Common myeloid progenitor, CD34-positive (primary cell): ENCODE data around the gene INHA.

Experiments
- CTCF ChIA-PET: fragments of 350-600 bp; sonication (Branson Sonifier 250); formaldehyde crosslinking; loops from one replicate; lab custom pipeline; 2021; ENCODE audit warnings: antibody characterized with exemption; lab: Charles Lee
- POLR2A ChIA-PET: fragments of 350-600 bp; sonication (Branson Sonifier 250); formaldehyde crosslinking; loops from one replicate; lab custom pipeline; 2021; ENCODE audit warnings: antibody characterized with exemption; lab: Charles Lee
- DNase-seq, 3 donors: peaks; one replicate each; pipeline versions ENCODE4 v3.0.0 to v3.0.0-alpha.2; 2013
- H3K27ac ChIP-seq, 2 experiments: 1 replicate in 1 of 2; 2 replicates in 1 of 2; pipeline ENCODE4 v1.7.0; 2013; ENCODE audit warnings: inconsistent platforms in 2 of 2, low read length in 2 of 2, mild to moderate bottlenecking in 2 of 2, low read depth in 1 of 2, moderate library complexity in 1 of 2; ENCODE audit not compliant: severe bottlenecking in 2 of 2, insufficient read depth in 1 of 2, poor library complexity in 1 of 2
- H3K27me3 ChIP-seq, 5 experiments: replicated peaks in 2 of 5; 1 replicate in 3 of 5; 2 replicates in 2 of 5; pipeline versions ENCODE4 v1.6.1 to v1.7.0; 2013; ENCODE audit warnings: low read length in 4 of 5, mild to moderate bottlenecking in 2 of 5, moderate library complexity in 2 of 5, inconsistent platforms in 1 of 5; ENCODE audit not compliant: insufficient read depth in 5 of 5, control insufficient read depth in 4 of 5
- H3K36me3 ChIP-seq, 4 experiments: 1 replicate in 2 of 4; 2 replicates in 2 of 4; pipeline versions ENCODE4 v1.6.1 to v1.7.0; 2013; ENCODE audit warnings: low read length in 3 of 4, control low read depth in 1 of 4, mild to moderate bottlenecking in 1 of 4; ENCODE audit not compliant: control insufficient read depth in 4 of 4, insufficient read depth in 4 of 4
- H3K4me1 ChIP-seq, 4 experiments: 1 replicate in 3 of 4; 2 replicates in 1 of 4; pipeline versions ENCODE4 v1.6.1 to v1.7.1; 2013; ENCODE audit warnings: low read length in 3 of 4, mild to moderate bottlenecking in 3 of 4, control low read depth in 1 of 4, inconsistent platforms in 1 of 4, moderate library complexity in 1 of 4; ENCODE audit not compliant: control insufficient read depth in 4 of 4, insufficient read depth in 4 of 4; ENCODE audit errors: control extremely low read depth in 1 of 4
- H3K4me3 ChIP-seq, 7 experiments: 1 replicate in 4 of 7; 2 replicates in 3 of 7; pipeline versions ENCODE4 v1.5.1 to v1.7.0; 2013; ENCODE audit warnings: mild to moderate bottlenecking in 7 of 7, low read length in 6 of 7, moderate library complexity in 6 of 7, inconsistent platforms in 2 of 7, low read depth in 2 of 7, control low read depth in 1 of 7; ENCODE audit not compliant: insufficient read depth in 4 of 7, control insufficient read depth in 1 of 7; ENCODE audit errors: extremely low read depth in 1 of 7
- H3K9me3 ChIP-seq, 5 experiments: 1 replicate in 4 of 5; 2 replicates in 1 of 5; pipeline versions ENCODE4 v1.6.1 to v1.7.1; 2013; ENCODE audit warnings: low read length in 4 of 5, mild to moderate bottlenecking in 2 of 5, inconsistent platforms in 1 of 5, low read depth in 1 of 5, moderate library complexity in 1 of 5; ENCODE audit not compliant: control insufficient read depth in 4 of 5, insufficient read depth in 2 of 5; ENCODE audit errors: control extremely low read depth in 1 of 5
- WGBS: methylation state at CpG from one replicate; pipeline ENCODE4 v1.1.5; 2013; ENCODE audit not compliant: insufficient coverage; 5-methylcytosine and 5-hydroxymethylcytosine counted together

Gene INHA

DNA sequence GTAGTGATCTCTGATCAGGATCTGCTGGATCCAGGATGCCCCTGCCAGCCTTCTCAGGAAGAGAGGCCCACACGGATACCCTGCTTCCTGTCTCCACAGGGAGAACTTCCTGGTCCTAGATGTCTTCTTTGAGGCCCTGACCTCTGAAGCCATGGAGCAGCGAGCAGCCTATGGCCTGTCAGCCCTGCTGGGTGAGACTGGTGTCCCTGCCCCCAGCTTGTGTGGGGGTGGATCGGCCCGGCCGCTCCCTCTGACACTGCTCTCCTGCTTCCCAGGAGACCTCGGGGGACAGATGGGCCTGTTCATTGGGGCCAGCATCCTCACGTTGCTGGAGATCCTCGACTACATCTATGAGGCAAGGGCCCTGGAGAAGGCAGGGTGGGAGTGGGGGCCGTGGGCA is 35.1 kb upstream of the INHA start:
- peaks cover 0 to 14% (median 9%) of the 10 kb centered on the region in 5 experiments for H3K27me3 ChIP-seq
- no peaks in the 10 kb centered on the region for H3K36me3 ChIP-seq
- 88% methylated on average over 6 of the region's 9 CpGs for WGBS
- no peaks in the 10 kb centered on the region for H3K9me3 ChIP-seq
- ChIA-PET POLR2A (no interaction called here), CTCF (interaction anchor here (1.0 to 43.1 kb wide), 5 partner anchors 9 to 151 kb away, joined by 4 to 1724 read pairs (median 117); partner anchors contain the start of genes ASIC4 and GMPPA)
- H3K4me1 ChIP-seq, result peaks cover 0 to 5% (median 4%) of the 10 kb centered on the region in 4 experiments
- H3K27ac ChIP-seq, result no peak overlapping the region
- H3K4me3 ChIP-seq, result no peak overlapping the region
- DNase-seq, result no peak

DNA sequence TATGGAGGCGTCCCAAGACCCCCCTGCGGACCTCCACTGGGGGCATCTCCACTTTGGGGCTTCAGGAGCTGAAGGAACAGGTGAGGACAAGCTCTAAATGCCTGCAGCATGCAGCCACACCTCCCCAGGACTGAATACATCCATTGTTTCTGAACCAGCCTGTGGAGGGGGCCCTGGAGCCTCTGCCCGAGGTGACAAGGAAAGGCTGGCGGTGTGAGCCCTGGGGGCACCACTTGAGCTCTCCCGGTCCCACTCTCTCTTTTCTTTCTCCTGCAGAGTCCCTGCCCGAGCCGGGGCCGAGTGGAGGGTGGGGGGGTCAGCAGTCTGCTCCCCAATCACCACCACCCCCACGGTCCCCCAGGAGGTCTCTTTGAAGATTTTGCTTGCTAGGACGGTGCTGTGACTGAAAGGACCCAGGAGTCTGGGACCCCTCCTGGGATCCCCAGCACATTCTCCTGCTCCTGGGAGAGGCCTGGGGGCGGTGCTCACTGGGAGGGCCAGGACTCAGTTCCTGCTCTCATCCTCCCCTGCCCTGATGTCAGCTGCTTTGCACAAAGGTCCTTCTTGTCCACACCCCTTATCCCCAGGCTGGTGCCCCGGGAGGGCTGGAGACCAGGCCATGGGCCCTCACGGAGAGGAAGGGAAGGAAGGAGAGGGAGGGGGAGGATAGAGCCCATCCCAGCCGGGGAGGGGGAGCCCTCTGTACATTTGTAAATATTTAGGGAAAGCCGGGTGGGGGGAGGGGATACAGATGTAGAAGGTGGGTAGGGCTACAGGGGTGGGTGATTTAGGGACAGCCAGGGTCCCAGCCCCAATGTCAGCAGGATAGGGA is 34.2 kb upstream of the INHA start:
- no peak for DNase-seq
- Histone ChIP-seq H3K4me1 (peaks cover 0 to 14% (median 9%) of the 10 kb centered on the region in 4 experiments), H3K36me3 (no peaks in the 10 kb centered on the region), H3K27ac (no peak overlapping the region), H3K4me3 (no peak overlapping the region), H3K9me3 (no peaks in the 10 kb centered on the region), H3K27me3 (peaks cover 0 to 16% (median 10%) of the 10 kb centered on the region in 5 experiments)
- ChIA-PET POLR2A (no interaction called here), CTCF (interaction anchor here (1.0 to 43.1 kb wide), 5 partner anchors 10 to 150 kb away, joined by 4 to 1724 read pairs (median 117); partner anchors contain the start of genes ASIC4 and GMPPA)
- 80% methylated on average over 7 of the region's 15 CpGs for WGBS

DNA sequence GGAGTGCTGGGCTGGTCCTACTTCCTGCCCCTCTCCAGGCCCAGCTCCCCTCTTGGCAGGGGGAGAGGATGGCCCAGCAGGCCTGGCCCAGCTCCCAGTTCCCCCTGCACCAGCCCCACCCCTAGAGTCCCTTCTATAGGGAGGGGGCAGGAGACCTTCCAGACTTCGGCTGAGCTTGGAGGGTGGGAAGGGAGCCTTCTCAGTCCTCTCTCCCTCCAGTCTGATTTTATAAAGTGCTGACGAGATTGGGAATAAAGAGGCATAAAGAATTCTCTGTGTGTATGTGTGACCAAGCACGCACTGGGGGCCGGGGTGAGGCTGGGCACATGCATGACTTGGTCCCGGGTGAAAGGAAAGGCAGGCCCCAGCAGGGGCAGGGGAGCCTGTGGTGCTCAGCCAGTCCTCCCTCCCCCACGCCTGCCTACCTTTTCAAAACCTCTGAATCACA is 33.6 kb upstream of the INHA start:
- Histone ChIP-seq H3K36me3 (no peaks in the 10 kb centered on the region), H3K4me1 (peaks cover 0 to 20% (median 15%) of the 10 kb centered on the region in 4 experiments), H3K4me3 (no peak overlapping the region), H3K27ac (no peak overlapping the region), H3K9me3 (no peaks in the 10 kb centered on the region), H3K27me3 (peaks cover 0 to 14% (median 12%) of the 10 kb centered on the region in 5 experiments)
- WGBS, result 87% methylated on average over 3 of the region's 6 CpGs
- POLR2A ChIA-PET, result no interaction called here
- DNase-seq, result no peak
- CTCF ChIA-PET, result interaction anchor here (1.5 to 43.1 kb wide), 7 partner anchors 11 to 151 kb away, joined by 3 to 1724 read pairs (median 81); partner anchors contain the start of genes ASIC4 and GMPPA

DNA sequence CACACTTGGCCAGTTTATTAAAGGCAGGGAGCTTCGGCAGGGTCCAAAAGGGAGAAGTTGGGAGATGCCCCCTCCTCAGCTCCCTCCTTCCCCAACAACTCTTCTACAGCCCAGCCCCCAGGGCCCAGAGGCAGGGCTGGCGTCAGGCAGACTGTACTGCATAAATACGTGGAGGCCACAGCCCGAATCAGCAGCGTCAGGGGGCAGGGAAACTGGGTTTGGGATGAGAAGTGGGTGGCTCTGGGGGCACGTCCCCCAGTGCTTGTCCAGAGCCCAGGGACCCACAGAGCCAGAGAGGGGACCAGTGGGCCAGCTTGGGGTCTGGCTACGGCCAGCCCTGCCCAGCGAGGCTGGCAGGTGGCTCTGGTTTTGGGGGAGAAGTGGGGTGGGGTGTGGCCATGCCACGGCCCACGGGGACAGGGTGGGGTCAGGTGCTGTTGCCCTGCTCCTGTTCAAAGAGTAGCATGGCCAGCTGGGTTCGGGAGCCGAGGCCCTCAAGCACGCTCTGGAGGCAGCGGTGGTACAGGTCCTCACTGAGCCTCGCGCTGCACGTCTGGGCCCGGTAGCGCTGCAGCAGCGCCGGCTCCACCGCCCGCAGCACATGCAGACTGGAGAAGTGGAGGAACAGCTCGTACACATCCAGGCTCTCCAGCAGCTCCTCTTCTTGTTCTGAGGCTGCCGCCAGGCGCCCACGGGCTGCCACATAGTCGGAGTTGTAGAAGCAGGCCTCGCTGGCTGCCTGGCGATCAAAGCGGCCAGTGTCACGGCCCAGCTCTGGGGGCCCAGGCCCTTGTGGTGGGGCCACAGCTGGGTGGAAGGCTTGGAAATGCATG is 32.9 kb upstream of the INHA start:
- CTCF ChIA-PET, result interaction anchor here (0.6 to 43.1 kb wide), 9 partner anchors 12 to 151 kb away, joined by 3 to 1724 read pairs (median 37); partner anchors contain the start of genes ASIC4 and GMPPA
- POLR2A ChIA-PET, result no interaction called here
- no peak overlapping the region for H3K27ac ChIP-seq
- no peak for DNase-seq
- H3K4me3 ChIP-seq, result no peak overlapping the region
- H3K4me1 ChIP-seq, result peaks cover 0 to 24% (median 20%) of the 10 kb centered on the region in 4 experiments
- H3K9me3 ChIP-seq, result no peaks in the 10 kb centered on the region
- peaks cover 0 to 15% (median 14%) of the 10 kb centered on the region in 5 experiments for H3K27me3 ChIP-seq
- WGBS, result 98% methylated on average over 27 of the region's 32 CpGs
- H3K36me3 ChIP-seq, result no peaks in the 10 kb centered on the region

DNA sequence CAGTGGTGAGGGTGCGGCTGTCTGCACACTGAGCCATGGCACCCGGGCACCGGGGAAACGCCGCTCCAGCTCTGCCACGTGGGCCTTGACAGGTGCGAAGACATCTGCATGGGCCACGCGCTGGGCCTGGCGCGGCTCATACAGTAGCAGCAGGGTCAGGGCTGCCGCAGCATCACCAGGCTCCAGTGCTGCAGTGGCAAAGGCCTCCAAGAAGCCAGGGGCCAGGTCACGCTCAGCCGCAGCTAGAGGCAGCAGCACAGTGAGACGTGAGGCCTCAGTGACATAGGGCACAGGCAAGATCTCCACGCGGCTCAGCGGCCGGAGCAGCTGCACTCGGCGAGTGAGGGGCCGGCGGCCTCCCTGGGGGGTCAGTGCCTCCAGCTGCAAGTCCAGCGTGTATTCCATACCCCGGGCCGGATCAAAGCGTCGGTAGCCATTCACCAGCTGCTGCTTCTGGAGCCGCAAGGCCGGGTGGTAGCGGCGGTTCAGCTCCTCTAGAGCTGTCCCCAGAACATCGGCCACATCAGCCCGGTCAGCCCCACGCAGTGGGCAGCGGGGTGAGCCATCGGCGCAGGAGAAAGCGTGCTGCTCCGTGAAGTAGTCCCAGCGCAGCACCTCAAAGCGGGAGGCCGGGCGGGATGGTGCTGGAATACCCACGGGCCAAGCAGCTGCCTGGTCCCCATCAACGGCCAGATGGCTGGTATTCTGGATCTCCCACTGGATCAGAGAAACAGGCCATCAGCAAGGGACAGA is 32.0 kb upstream of the INHA start:
- peaks cover 0 to 23% (median 22%) of the 10 kb centered on the region in 5 experiments for H3K27me3 ChIP-seq
- no peak overlapping the region for H3K27ac ChIP-seq
- WGBS, result 97% methylated on average over 45 of the region's 46 CpGs
- DNase-seq, result no peak
- ChIA-PET CTCF (interaction anchor here (1.0 to 43.1 kb wide), 15 partner anchors 12 to 150 kb away, joined by 3 to 1724 read pairs (median 13); partner anchors contain the start of genes ASIC4, GMPPA, INHA and OBSL1), POLR2A (no interaction called here)
- no peak overlapping the region for H3K4me3 ChIP-seq
- no peaks in the 10 kb centered on the region for H3K36me3 ChIP-seq
- H3K9me3 ChIP-seq, result no peaks in the 10 kb centered on the region
- H3K4me1 ChIP-seq, result peaks cover 0 to 29% (median 23%) of the 10 kb centered on the region in 4 experiments

DNA sequence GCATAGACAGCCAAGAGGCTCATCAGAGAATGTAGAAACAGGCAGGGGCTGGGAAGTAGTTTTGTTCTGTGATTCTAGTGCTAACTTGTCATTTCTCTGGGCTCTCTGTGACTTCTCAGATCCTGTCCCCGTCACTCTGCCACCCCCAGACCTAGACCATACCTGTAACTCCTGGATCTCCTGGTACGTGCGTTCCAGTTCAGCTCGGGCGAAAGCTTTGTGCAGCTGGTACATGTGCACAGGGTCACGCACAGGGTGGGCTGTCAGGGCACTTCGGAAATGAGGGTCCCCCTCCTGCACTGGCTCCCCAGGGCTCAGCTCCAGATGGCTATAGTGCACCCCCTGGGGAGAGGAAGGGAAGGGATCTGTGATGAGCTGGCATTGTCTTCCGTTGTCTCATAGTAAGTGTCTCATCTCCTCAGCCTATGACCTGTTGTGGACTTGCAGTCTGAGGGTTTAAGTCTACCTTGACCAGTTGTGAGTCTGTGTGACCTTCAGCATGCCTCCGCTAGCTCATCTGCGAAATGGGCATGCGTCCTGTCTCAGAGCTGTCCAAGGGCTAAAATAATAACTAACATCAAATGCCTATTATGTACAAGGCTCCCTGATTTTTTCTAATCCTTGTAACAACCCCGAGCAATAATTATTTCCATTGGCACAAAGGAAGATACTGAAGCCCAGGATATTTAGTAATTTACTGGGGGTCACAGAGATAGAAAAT is 31.2 kb upstream of the INHA start:
- CTCF ChIA-PET, result interaction anchor here (0.7 to 43.1 kb wide), 26 partner anchors 8 to 238 kb away, joined by 3 to 1724 read pairs (median 6); partner anchors contain the start of genes ASIC4, DNPEP, GMPPA and INHA
- 88% methylated on average over 7 of the region's 12 CpGs for WGBS
- Histone ChIP-seq H3K4me3 (no peak overlapping the region), H3K36me3 (no peaks in the 10 kb centered on the region), H3K27ac (no peak overlapping the region), H3K9me3 (no peaks in the 10 kb centered on the region), H3K27me3 (peaks cover 0 to 32% (median 27%) of the 10 kb centered on the region in 5 experiments), H3K4me1 (peaks cover 0 to 29% (median 23%) of the 10 kb centered on the region in 4 experiments)
- no peak for DNase-seq
- POLR2A ChIA-PET, result no interaction called here
